Stimulated activated CD4-positive, alpha-beta T cell treated with anti-CD3 and anti-CD28 coated beads, Interleukin-12 subunit alpha, Interleukin-12 subunit beta, amount 100 ng/mL, for 4 hours (primary cell): ENCODE data around the gene TGIF2LX.
"Not testable (repeated sequence)": the region's sequence is repeated elsewhere in the genome, so short reads cannot be mapped to it uniquely, and the experiment has no call there.

ENCODE experiments used
- DNase-seq: peaks from one replicate; pipeline ENCODE4 v3.0.0-alpha.2; 2020

The TGIF2LX gene

GRCh38 chrX:89921665-89922064 lies at the start of gene TGIF2LX:
Gene TGIF2LX (plus strand): TSS chrX:89921908. CDS start chrX:89922086, 178 bp downstream.
- DNase-seq, result not testable (repeated sequence)

GRCh38 chrX:89922338-89922934 lies 728 bp downstream of the TGIF2LX start:
- not testable (repeated sequence) for DNase-seq

- not testable (repeated sequence) for DNase-seq
Observed at GRCh38 chrX:89943077-89943476, 21.4 kb downstream of the TGIF2LX start.

GRCh38 chrX:89965588-89965987 lies 43.9 kb downstream of the TGIF2LX start:
- DNase-seq, result not testable (repeated sequence)
